Gastrocnemius medialis (tissue), 4 donors: ENCODE measurements around the gene GCN1.

Experiments used
- CTCF ChIP-seq, 5 experiments: fragments of 450-650 bp in 3 of 5; fragments of 200-600 bp in 2 of 5; sonication (generic) in 2 of 5; IDR thresholded peaks in 4 of 5; conservative IDR thresholded peaks in 1 of 5; 1 replicate in 4 of 5; 2 replicates in 1 of 5; pipeline ENCODE4 v1.5.1; 2016 to 2019; ENCODE audit warnings: antibody characterized with exemption in 5 of 5, mild to moderate bottlenecking in 3 of 5, moderate library complexity in 3 of 5
- POLR2A ChIP-seq, 2 donors: fragments of 450-650 bp; IDR thresholded peaks; one replicate each; pipeline ENCODE4 v1.6.1; 2017; ENCODE audit warnings: antibody characterized with exemption in 2 of 2, mild to moderate bottlenecking in 2 of 2, moderate library complexity in 2 of 2

- TF ChIP-seq CTCF (IDR thresholded peaks at IDR 0.05 in 4 of 5, conservative IDR thresholded peaks at IDR 0.05 in 1 of 5): no peak
- TF ChIP-seq POLR2A (IDR thresholded peaks at IDR 0.05): no peak
Measured at GRCh38 chr12:120229487-120230325, 35.2 kb upstream of the GCN1 start.
